Skeletal muscle satellite cell (primary cell): ENCODE measurements around the gene ZNF638.

Source experiments
- H3K27me3 ChIP-seq: 2 replicates; pipeline ENCODE4 v1.7.0; 2013; ENCODE audit warnings: low read length; ENCODE audit not compliant: control insufficient read depth, insufficient read depth
- H3K36me3 ChIP-seq: 2 replicates; pipeline ENCODE4 v1.7.0; 2013; ENCODE audit warnings: mild to moderate bottlenecking, control low read depth, low read length; ENCODE audit not compliant: insufficient read depth
- H3K4me1 ChIP-seq: 2 replicates; pipeline ENCODE4 v1.7.0; 2013; ENCODE audit warnings: low read length; ENCODE audit not compliant: control insufficient read depth, insufficient read depth
- H3K4me2 ChIP-seq: 2 replicates; pipeline ENCODE4 v1.7.0; 2013; ENCODE audit warnings: mild to moderate bottlenecking, low read length
- H3K4me3 ChIP-seq: 2 replicates; pipeline ENCODE4 v1.7.0; 2013; ENCODE audit warnings: low read length
- H3K9ac ChIP-seq: 2 replicates; pipeline ENCODE4 v1.7.0; 2013; ENCODE audit warnings: mild to moderate bottlenecking, low read depth, low read length, moderate library complexity
- H3K9me3 ChIP-seq: replicated peaks from 2 replicates; pipeline ENCODE4 v1.7.0; 2013; ENCODE audit warnings: mild to moderate bottlenecking, control low read depth, low read length

The ZNF638 gene

GRCh38 chr2:71466301-71467179 lies 135.0 kb downstream of the ZNF638 start:
- Histone ChIP-seq H3K4me3 (peak overlapping the region; percentile 92), H3K9me3 (no peaks in the 10 kb centered on the region), H3K4me2 (peak overlapping the region; percentile 97), H3K36me3 (no peaks in the 10 kb centered on the region), H3K4me1 (peaks cover 20% of the 10 kb centered on the region), H3K9ac (peak overlapping the region; percentile 80), H3K27me3 (peaks cover 12% of the 10 kb centered on the region)

GRCh38 chr2:71467180-71467815 lies 135.7 kb downstream of the ZNF638 start:
- Histone ChIP-seq H3K9ac (peak overlapping the region; percentile 80), H3K4me3 (peak overlapping the region; percentile 92), H3K36me3 (no peaks in the 10 kb centered on the region), H3K4me2 (peak overlapping the region; percentile 97), H3K9me3 (no peaks in the 10 kb centered on the region), H3K4me1 (peaks cover 22% of the 10 kb centered on the region), H3K27me3 (peaks cover 12% of the 10 kb centered on the region)

- Histone ChIP-seq H3K4me1 (peaks cover 28% of the 10 kb centered on the region), H3K36me3 (no peaks in the 10 kb centered on the region), H3K9ac (no peak overlapping the region), H3K9me3 (no peaks in the 10 kb centered on the region), H3K4me2 (no peak overlapping the region), H3K4me3 (no peak overlapping the region), H3K27me3 (peaks cover 12% of the 10 kb centered on the region)
Measured at GRCh38 chr2:71468279-71469015, 136.9 kb downstream of the ZNF638 start.

- Histone ChIP-seq H3K9ac (no peak overlapping the region), H3K36me3 (no peaks in the 10 kb centered on the region), H3K4me1 (peaks cover 36% of the 10 kb centered on the region), H3K4me3 (no peak overlapping the region), H3K27me3 (peaks cover 12% of the 10 kb centered on the region), H3K9me3 (no peaks in the 10 kb centered on the region), H3K4me2 (no peak overlapping the region)
Measured at GRCh38 chr2:71469403-71470398, 138.1 kb downstream of the ZNF638 start.

- Histone ChIP-seq H3K27me3 (peaks cover 12% of the 10 kb centered on the region), H3K4me1 (peaks cover 33% of the 10 kb centered on the region), H3K4me3 (no peak overlapping the region), H3K9ac (no peak overlapping the region), H3K4me2 (no peak overlapping the region), H3K9me3 (no peaks in the 10 kb centered on the region), H3K36me3 (no peaks in the 10 kb centered on the region)
Measured at GRCh38 chr2:71471276-71471675, 139.7 kb downstream of the ZNF638 start.

- H3K27me3 ChIP-seq: peaks cover 9% of the 10 kb centered on the region
Measured at GRCh38 chr2:71472019-71472418, 140.4 kb downstream of the ZNF638 start.

GRCh38 chr2:71473346-71474031 lies 141.9 kb downstream of the ZNF638 start:
- H3K9me3 ChIP-seq: no peaks in the 10 kb centered on the region
- H3K36me3 ChIP-seq: no peaks in the 10 kb centered on the region
- peaks cover 26% of the 10 kb centered on the region for H3K4me1 ChIP-seq
- H3K4me2 ChIP-seq: peak overlapping the region; percentile 9
- no peak overlapping the region for H3K9ac ChIP-seq
- peaks cover 2% of the 10 kb centered on the region for H3K27me3 ChIP-seq
- no peak overlapping the region for H3K4me3 ChIP-seq

More at GRCh38 chr2:71472019-71472418, 140.4 kb downstream of the ZNF638 start:
- Histone ChIP-seq H3K36me3 (no peaks in the 10 kb centered on the region), H3K9ac (no peak overlapping the region), H3K4me2 (no peak overlapping the region), H3K4me1 (peaks cover 31% of the 10 kb centered on the region), H3K9me3 (no peaks in the 10 kb centered on the region), H3K4me3 (no peak overlapping the region)

GRCh38 chr2:71474116-71474743 lies 142.6 kb downstream of the ZNF638 start:
- Histone ChIP-seq H3K9ac (no peak overlapping the region), H3K9me3 (no peaks in the 10 kb centered on the region), H3K4me3 (no peak overlapping the region), H3K27me3 (no peaks in the 10 kb centered on the region), H3K4me1 (peaks cover 26% of the 10 kb centered on the region), H3K4me2 (no peak overlapping the region), H3K36me3 (no peaks in the 10 kb centered on the region)

- Histone ChIP-seq H3K4me3 (no peak overlapping the region), H3K27me3 (no peaks in the 10 kb centered on the region), H3K9me3 (no peaks in the 10 kb centered on the region), H3K4me2 (no peak overlapping the region), H3K36me3 (no peaks in the 10 kb centered on the region), H3K9ac (no peak overlapping the region), H3K4me1 (peaks cover 22% of the 10 kb centered on the region)
Measured at GRCh38 chr2:71474744-71475397, 143.3 kb downstream of the ZNF638 start.
